Endothelial cell of umbilical vein (primary cell): ENCODE results near the gene TAS1R2. TPM values are rescaled to one million over a fixed set of nuclear protein-coding genes. Genes with fewer than 3 reads are reported as not detected.

ENCODE experiments used
- BruUV-seq: library from RNA; stranded (reverse); fragments of 400-500 nt; replicated peaks from 2 replicates; lab custom pipeline; 2021; lab: Mats Ljungman, UMichigan
- CTCF ChIA-PET: fragments of 300-600, 350-600 bp; sonication (Branson Sonifier 250); formaldehyde crosslinking; loops from one replicate; lab custom pipeline; 2021; ENCODE audit warnings: antibody characterized with exemption, inconsistent platforms; lab: Charles Lee
- POLR2A ChIA-PET: fragments of 300-600, 350-600 bp; sonication (Branson Sonifier 250); formaldehyde crosslinking; loops from one replicate; lab custom pipeline; 2021; ENCODE audit warnings: antibody characterized with exemption, inconsistent platforms; lab: Charles Lee
- DNase-seq: peaks from one replicate; pipeline ENCODE4 v3.0.0-alpha.2; 2011; ENCODE audit warnings: low read depth, low spot score
- FAIRE-seq: peaks from 2 replicates; lab custom pipeline; 2011; peaks lifted over from hg19 to GRCh38; lab: Jason Lieb, UNC
- H2AFZ ChIP-seq: 2 replicates; pipeline ENCODE4 v1.6.0; 2012; ENCODE audit warnings: low read depth, low read length, control low read depth, inconsistent platforms
- H3K27ac ChIP-seq: 2 replicates; pipeline ENCODE4 v1.5.1; 2011; ENCODE audit warnings: low read depth, mild to moderate bottlenecking, control low read depth, low read length, moderate library complexity; ENCODE audit not compliant: insufficient read depth
- H3K27me3 ChIP-seq, 2 experiments: 2 replicates each; pipeline versions ENCODE4 v1.6.0 to v1.6.1; 2011; ENCODE audit warnings: low read length in 2 of 2, mixed read lengths in 1 of 2; ENCODE audit not compliant: control insufficient read depth in 2 of 2, insufficient read depth in 2 of 2
- H3K36me3 ChIP-seq, 2 experiments: 2 replicates in 1 of 2; 3 replicates in 1 of 2; pipeline ENCODE4 v1.5.1; 2011; ENCODE audit warnings: low read length in 2 of 2, mild to moderate bottlenecking in 1 of 2, moderate library complexity in 1 of 2; ENCODE audit not compliant: control insufficient read depth in 2 of 2, insufficient read depth in 2 of 2; ENCODE audit errors: extremely low read depth in 1 of 2
- H3K4me1 ChIP-seq: 3 replicates; pipeline ENCODE4 v1.5.1; 2011; ENCODE audit warnings: mild to moderate bottlenecking, low read length; ENCODE audit not compliant: control insufficient read depth, insufficient read depth; ENCODE audit errors: extremely low read depth
- H3K4me2 ChIP-seq: 2 replicates; pipeline ENCODE4 v1.6.1; 2011; ENCODE audit warnings: low read length, control low read depth, mixed read lengths; ENCODE audit not compliant: insufficient read depth
- H3K4me3 ChIP-seq, 3 experiments: fragments of 200-600 bp in 1 of 3; sonication (generic), shearing (Covaris generic) in 1 of 3; replicated peaks in 1 of 3; 2 replicates each; pipeline ENCODE4 v1.5.1; 2011 to 2016; ENCODE audit warnings: control low read depth in 3 of 3, low read length in 3 of 3, mild to moderate bottlenecking in 2 of 3, inconsistent platforms in 1 of 3, low read depth in 1 of 3, moderate library complexity in 1 of 3; ENCODE audit not compliant: insufficient read depth in 1 of 3
- H3K79me2 ChIP-seq: 2 replicates; pipeline ENCODE4 v1.6.0; 2012; ENCODE audit warnings: low read length, inconsistent platforms; ENCODE audit not compliant: control insufficient read depth, insufficient read depth
- H3K9ac ChIP-seq: replicated peaks from 2 replicates; pipeline ENCODE3; 2011; ENCODE audit warnings: low read length, control low read depth; ENCODE audit not compliant: insufficient read depth; ENCODE audit errors: extremely low read depth
- H3K9me1 ChIP-seq: replicated peaks from 3 replicates; pipeline ENCODE4 v1.6.0; 2011; ENCODE audit warnings: mild to moderate bottlenecking, low read length; ENCODE audit not compliant: control insufficient read depth, insufficient read depth; ENCODE audit errors: extremely low read depth
- H3K9me3 ChIP-seq: replicated peaks from 2 replicates; pipeline ENCODE4 v1.5.1; 2012; ENCODE audit warnings: low read length, inconsistent platforms; ENCODE audit not compliant: control insufficient read depth, insufficient read depth
- H4K20me1 ChIP-seq: replicated peaks from 2 replicates; pipeline ENCODE3; 2011; ENCODE audit warnings: mild to moderate bottlenecking, low read length; ENCODE audit not compliant: control insufficient read depth, insufficient read depth; ENCODE audit errors: extremely low read depth
- CTCF ChIP-seq, 2 donors: IDR thresholded peaks; 1 replicate in 1 of 2; 2 replicates in 1 of 2; pipeline ENCODE4 v1.5.1; 2011; ENCODE audit warnings: low read length in 2 of 2, mild to moderate bottlenecking in 2 of 2, moderate library complexity in 2 of 2, control low read depth in 1 of 2, inconsistent platforms in 1 of 2, low read depth in 1 of 2; ENCODE audit not compliant: insufficient read depth in 1 of 2; ENCODE audit errors: extremely low read depth in 1 of 2
- EZH2 ChIP-seq: IDR thresholded peaks from 2 replicates; pipeline ENCODE4 v1.6.1; 2012; ENCODE audit warnings: borderline replicate concordance, low read depth, mild to moderate bottlenecking, moderate library complexity, low read length, inconsistent platforms; ENCODE audit not compliant: severe bottlenecking
- FOS ChIP-seq: IDR thresholded peaks from 2 replicates; pipeline ENCODE4 v1.6.1; 2011; ENCODE audit warnings: mild to moderate bottlenecking, low read length, moderate library complexity, borderline replicate concordance; ENCODE audit not compliant: insufficient read depth
- GATA2 ChIP-seq: IDR thresholded peaks from 2 replicates; pipeline ENCODE4 v1.7.0; 2011; ENCODE audit warnings: low read depth, mild to moderate bottlenecking, moderate library complexity, mixed read lengths, low read length; ENCODE audit not compliant: insufficient read length, insufficient read depth
- JUN ChIP-seq: IDR thresholded peaks from 2 replicates; pipeline ENCODE4 v1.6.1; 2011; ENCODE audit warnings: borderline replicate concordance, low read depth; ENCODE audit not compliant: insufficient read length, insufficient read depth
- MAX ChIP-seq: IDR thresholded peaks from 2 replicates; pipeline ENCODE4 v1.6.1; 2011; ENCODE audit not compliant: insufficient read depth, insufficient read length
- MYC ChIP-seq: IDR thresholded peaks from one replicate; pipeline ENCODE4 v1.6.1; 2011; ENCODE audit warnings: mild to moderate bottlenecking, low read depth, low read length
- POLR2A ChIP-seq: IDR thresholded peaks from 2 replicates; pipeline ENCODE4 v1.6.1; 2012; ENCODE audit warnings: low read depth, mild to moderate bottlenecking, control low read depth, low read length
- POLR2AphosphoS5 ChIP-seq: IDR thresholded peaks from 2 replicates; pipeline ENCODE4 v1.6.1; 2012; ENCODE audit warnings: low read depth, mild to moderate bottlenecking, control low read depth, low read length, moderate library complexity; ENCODE audit not compliant: insufficient read depth
- dilution Hi-C: fragments of 300-500 bp; cut with MboI; formaldehyde crosslinking; loops from one replicate; pipeline ENCODE4 v1.15.0; 2019; ENCODE audit warnings: low sequenced_read_pairs; ENCODE audit not compliant: extremely low pct_ligation_motif_present
- intact Hi-C: fragments of 100-400 bp; cut with micrococcal nuclease; formaldehyde crosslinking; loops from one replicate; pipeline ENCODE4 v1.10.0; 2022
- polyA plus RNA-seq, 4 experiments: library from polyadenylated mRNA; depleted of rRNA in 3 of 4; stranded (reverse) in 3 of 4; unstranded in 1 of 4; fragments of >200 nt; gene quantifications; 2 replicates each; pipeline versions ENCODE4 v1.2.1 to v1.2.3, GENCODE V29; 2011 to 2012; ENCODE audit warnings: missing spikeins in 1 of 4
- total RNA-seq: library from RNA; stranded (reverse); gene quantifications from 2 replicates; pipeline ENCODE4 v1.2.3, GENCODE V29; 2021

Gene TAS1R2
- total and polyA plus RNA-seq, 2 donors (not counting 3 experiments of a cell fraction or from before 2014, with no cell fraction given), result not detected

- no peak overlapping the region for H3K9ac ChIP-seq
- dilution Hi-C loops (no loop called here), intact Hi-C loops (no loop called here)
- H3K4me3 ChIP-seq, result no peak overlapping the region
- no peaks in the 10 kb centered on the region for H4K20me1 ChIP-seq
- FAIRE-seq, result no peak
- POLR2A ChIA-PET, result no interaction called here
- H3K4me1 ChIP-seq, result no peaks in the 10 kb centered on the region
- CTCF ChIA-PET, result interaction anchor here (2.7 kb wide), 1 partner anchor 14 kb away, joined by 7 read pairs; no protein-coding TSS in a partner anchor
- BruUV-seq, result no TSS peak
- no peaks in the 10 kb centered on the region for H3K9me3 ChIP-seq
- no peak overlapping the region for H2AFZ ChIP-seq
- no peak for DNase-seq
- H3K79me2 ChIP-seq, result no peaks in the 10 kb centered on the region
- H3K4me2 ChIP-seq, result no peak overlapping the region
- no peaks in the 10 kb centered on the region for H3K9me1 ChIP-seq
- no peak overlapping the region for H3K27ac ChIP-seq
- TF ChIP-seq CTCF (IDR thresholded peaks at IDR 0.05; ENCODE audit: extremely low read depth in 1 of 2, insufficient read depth in 1 of 2, low read depth in 1 of 2, low read length in 2 of 2), result no peak
- no peak for TF ChIP-seq MAX
- TF ChIP-seq MYC, result no peak
- no peak for TF ChIP-seq GATA2
- TF ChIP-seq JUN, result no peak
- TF ChIP-seq EZH2, result no peak
- no peak for TF ChIP-seq FOS
- no peak for TF ChIP-seq POLR2A
- TF ChIP-seq POLR2AphosphoS5, result no peak
- H3K36me3 ChIP-seq, result no peaks in the 10 kb centered on the region
- no peaks in the 10 kb centered on the region for H3K27me3 ChIP-seq
These were observed 54.1 kb downstream of the TAS1R2 start for GRCh38 chr1:18805150-18805879.
